A549 (cell line): ENCODE data around the gene MCTP2. TPM values are rescaled to one million over a fixed set of nuclear protein-coding genes. Genes with fewer than 3 reads are reported as not detected.

Experiments used
- ATAC-seq, 2 experiments: fragments of 200-7000 bp in 1 of 2; fragments of >200 bp in 1 of 2; cut with Nextera tagmentation in 1 of 2; cut with Tn5 transposase in 1 of 2; 3 replicates each; pipeline versions ENCODE4 v1.8.0 to v1.9.1; 2018 to 2020; ENCODE audit warnings: mild to moderate bottlenecking in 1 of 2, moderate library complexity in 1 of 2
- CTCF ChIA-PET: fragments of 300-600 bp; sonication (Branson Sonifier 250); formaldehyde crosslinking; extraction: SDS; loops from one replicate; lab custom pipeline; 2021; ENCODE audit warnings: antibody characterized with exemption, inconsistent platforms; lab: Yijun Ruan, JAX
- POLR2A ChIA-PET: fragments of 350-600 bp; formaldehyde crosslinking; extraction: SDS; loops from one replicate; lab custom pipeline; 2021; ENCODE audit warnings: antibody characterized with exemption, inconsistent platforms; lab: Yijun Ruan, JAX
- DNase-seq, 2 experiments: peaks; one replicate each; pipeline versions ENCODE4 v3.0.0 to v3.0.0-alpha.2; 2011 to 2016; ENCODE audit warnings: low read depth in 1 of 2, low spot score in 1 of 2
- FAIRE-seq: peaks from 2 replicates; lab custom pipeline; 2011; peaks lifted over from hg19 to GRCh38; lab: Jason Lieb, UNC
- H3K27ac ChIP-seq, 2 experiments: fragments of >200 bp; sonication (Bioruptor Twin); formaldehyde crosslinking; 3 replicates each; pipeline ENCODE4 v1.5.1; 2016 to 2017
- H3K4me1 ChIP-seq: fragments of >200 bp; sonication (Bioruptor Twin); formaldehyde crosslinking; 3 replicates; pipeline ENCODE4 v1.6.1; 2016
- H3K4me2 ChIP-seq: fragments of >200 bp; sonication (Bioruptor Twin); formaldehyde crosslinking; 3 replicates; pipeline ENCODE4 v1.6.1; 2016
- H3K4me3 ChIP-seq: fragments of >200 bp; sonication (Bioruptor Twin); formaldehyde crosslinking; 3 replicates; pipeline ENCODE4 v1.5.1; 2016
- H3K9me3 ChIP-seq: fragments of >200 bp; sonication (Bioruptor Twin); formaldehyde crosslinking; 3 replicates; pipeline ENCODE4 v1.6.1; 2016
- CHD2 ChIP-seq: fragments of 150-350 bp; IDR thresholded peaks from 2 replicates; pipeline ENCODE4 v1.6.1; 2014; ENCODE audit warnings: low read length; ENCODE audit not compliant: partially characterized antibody
- EHMT2 ChIP-seq: fragments of 200-600 bp; sonication (generic); IDR thresholded peaks from 2 replicates; pipeline ENCODE4 v1.6.1; 2016; ENCODE audit warnings: antibody characterized with exemption, low read depth, mild to moderate bottlenecking, moderate library complexity
- ESRRA ChIP-seq: fragments of 150-350 bp; IDR thresholded peaks from 2 replicates; pipeline ENCODE4 v1.6.1; 2014; ENCODE audit warnings: mild to moderate bottlenecking, low read length, borderline replicate concordance
- FOSB ChIP-seq: fragments of 250-450 bp; sonication (Bioruptor Pico); IDR thresholded peaks from 2 replicates; pipeline ENCODE4 v1.5.0; 2020; ENCODE audit warnings: mild to moderate bottlenecking, moderate library complexity
- FOXS1 ChIP-seq: fragments of 250-450 bp; sonication (Bioruptor Pico); IDR thresholded peaks from 2 replicates; pipeline ENCODE4 v1.5.0; 2020; ENCODE audit warnings: mild to moderate bottlenecking, moderate library complexity
- HDAC2 ChIP-seq: fragments of 200-600 bp; sonication (generic); IDR thresholded peaks from 2 replicates; pipeline ENCODE4 v1.6.1; 2016
- HEYL ChIP-seq: fragments of 250-450 bp; sonication (Bioruptor Pico); IDR thresholded peaks from 2 replicates; pipeline ENCODE4 v1.8.0; 2021; ENCODE audit warnings: mild to moderate bottlenecking, moderate library complexity
- HOXB13 ChIP-seq: fragments of 250-450 bp; sonication (Bioruptor Pico); IDR thresholded peaks from 2 replicates; pipeline ENCODE4 v1.5.0; 2020; ENCODE audit warnings: low read depth, mild to moderate bottlenecking, moderate library complexity
- JUN ChIP-seq, 2 experiments: fragments of >200 bp; sonication (Bioruptor Twin); formaldehyde crosslinking; IDR thresholded peaks; 2 replicates in 1 of 2; 3 replicates in 1 of 2; pipeline ENCODE4 v1.6.1; 2016 to 2017
- JUNB ChIP-seq: fragments of >200 bp; sonication (Bioruptor Twin); formaldehyde crosslinking; IDR thresholded peaks from 2 replicates; pipeline ENCODE4 v1.6.1; 2016
- KDM1A ChIP-seq: fragments of 200-600 bp; sonication (generic); IDR thresholded peaks from 2 replicates; pipeline ENCODE4 v1.6.1; 2016; ENCODE audit warnings: low read depth, mild to moderate bottlenecking
- NFE2L2 ChIP-seq: fragments of 150-350 bp; conservative IDR thresholded peaks from 2 replicates; pipeline ENCODE4 v1.6.1; 2014; ENCODE audit warnings: low read length
- NR3C1 ChIP-seq: fragments of >200 bp; sonication (Bioruptor Twin); formaldehyde crosslinking; IDR thresholded peaks from 3 replicates; pipeline ENCODE4 v1.6.1; 2017
- RARB ChIP-seq: fragments of 250-450 bp; sonication (Bioruptor Pico); IDR thresholded peaks from 2 replicates; pipeline ENCODE4 v1.8.0; 2021; ENCODE audit warnings: mild to moderate bottlenecking, moderate library complexity
- RFX5 ChIP-seq: fragments of 450-650 bp; IDR thresholded peaks from 2 replicates; pipeline ENCODE4 v1.7.1; 2014; ENCODE audit warnings: antibody characterized with exemption, mild to moderate bottlenecking, moderate library complexity
- RNF2 ChIP-seq: fragments of 200-600 bp; sonication (generic); IDR thresholded peaks from 2 replicates; pipeline ENCODE4 v1.6.1; 2016; ENCODE audit warnings: low read depth, mild to moderate bottlenecking, antibody characterized with exemption, moderate library complexity, borderline replicate concordance
- ZNF302 ChIP-seq: fragments of 250-450 bp; sonication (Bioruptor Pico); IDR thresholded peaks from 2 replicates; pipeline ENCODE4 v1.9.0; 2021; ENCODE audit warnings: inconsistent platforms, mild to moderate bottlenecking, moderate library complexity
- ZSCAN20 ChIP-seq: fragments of 250-450 bp; sonication (Bioruptor Pico); IDR thresholded peaks from 2 replicates; pipeline ENCODE4 v1.8.0; 2022; ENCODE audit warnings: mild to moderate bottlenecking, moderate library complexity
- WGBS: methylation state at CpG from one replicate; pipeline ENCODE4 v1.1.6; 2017; ENCODE audit errors: missing lambda C conversion rate; 5-methylcytosine and 5-hydroxymethylcytosine counted together
- polyA plus RNA-seq, 4 experiments: library from polyadenylated mRNA; depleted of rRNA in 3 of 4; stranded (reverse); fragments of >200 nt; fragmentation: RNase III in 1 of 4; extraction: RNeasy Plus Mini Kit Qiagen cat#74134 plus additional on column Dnase treatment in 1 of 4; gene quantifications; 2 replicates in 3 of 4; 3 replicates in 1 of 4; pipeline ENCODE4 v1.2.3, GENCODE V29; 2011 to 2017
- TF ChIP-seq, protein P1 (sequence below): fragments of 250-450 bp; sonication (Bioruptor Pico); IDR thresholded peaks from 2 replicates; pipeline ENCODE4 v1.5.0; 2021; ENCODE audit warnings: mild to moderate bottlenecking, moderate library complexity, borderline replicate concordance
- TF ChIP-seq, protein P2 (sequence below): IDR thresholded peaks from 2 replicates; pipeline ENCODE4 v1.6.1; 2012
- TF ChIP-seq, protein P3 (sequence below): fragments of 200-600 bp; sonication (generic); IDR thresholded peaks from 2 replicates; pipeline ENCODE4 v1.6.1; 2016; ENCODE audit warnings: antibody characterized with exemption, mild to moderate bottlenecking, moderate library complexity
- TF ChIP-seq, protein P4 (sequence below): IDR thresholded peaks from 2 replicates; pipeline ENCODE4 v1.6.1; 2012
- TF ChIP-seq, protein P5 (sequence below): IDR thresholded peaks from 2 replicates; pipeline ENCODE4 v1.6.1; 2012; ENCODE audit warnings: low read depth, borderline replicate concordance

MCTP2 gene
- polyA plus RNA-seq, 2 of the 4 experiments (the other 2 are of a cell fraction), result not detected

DNA sequence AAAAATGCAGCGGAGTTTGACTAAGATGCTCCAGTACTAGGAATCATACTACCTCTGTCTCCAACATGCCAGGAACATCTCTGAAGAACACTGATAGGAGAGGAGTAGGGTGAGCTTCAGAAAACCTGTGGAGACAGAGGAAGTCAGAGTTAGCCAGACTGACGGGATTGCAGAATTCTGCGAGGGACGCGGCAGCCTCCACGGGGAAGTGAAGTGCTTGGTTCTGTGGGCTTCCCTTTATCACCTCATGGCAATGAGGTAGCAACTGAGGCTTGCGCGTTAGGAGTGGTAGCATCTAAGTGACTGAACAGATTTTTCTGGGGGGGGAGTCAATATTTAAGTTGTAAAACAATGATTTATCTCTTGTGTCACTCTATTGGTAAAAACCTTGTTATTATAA is 226.3 kb downstream of the MCTP2 start:
- DNase-seq (no peak), ATAC-seq (no peak), FAIRE-seq (no peak)
- no peaks in the 10 kb centered on the region for H3K4me1 ChIP-seq
- H3K4me3 ChIP-seq, result no peak overlapping the region
- no peak overlapping the region for H3K27ac ChIP-seq
- POLR2A ChIA-PET, result no interaction called here
- TF ChIP-seq FOXS1 (CRISPR knock-in tag) (no peak), RFX5 (no peak), ZNF302 (no peak), EHMT2 (no peak), NFE2L2 (no peak), RARB (CRISPR knock-in tag) (no peak), NR3C1 (no peak), FOSB (CRISPR knock-in tag) (no peak), ZSCAN20 (CRISPR knock-in tag) (no peak)
- TF ChIP-seq, protein P1, sequence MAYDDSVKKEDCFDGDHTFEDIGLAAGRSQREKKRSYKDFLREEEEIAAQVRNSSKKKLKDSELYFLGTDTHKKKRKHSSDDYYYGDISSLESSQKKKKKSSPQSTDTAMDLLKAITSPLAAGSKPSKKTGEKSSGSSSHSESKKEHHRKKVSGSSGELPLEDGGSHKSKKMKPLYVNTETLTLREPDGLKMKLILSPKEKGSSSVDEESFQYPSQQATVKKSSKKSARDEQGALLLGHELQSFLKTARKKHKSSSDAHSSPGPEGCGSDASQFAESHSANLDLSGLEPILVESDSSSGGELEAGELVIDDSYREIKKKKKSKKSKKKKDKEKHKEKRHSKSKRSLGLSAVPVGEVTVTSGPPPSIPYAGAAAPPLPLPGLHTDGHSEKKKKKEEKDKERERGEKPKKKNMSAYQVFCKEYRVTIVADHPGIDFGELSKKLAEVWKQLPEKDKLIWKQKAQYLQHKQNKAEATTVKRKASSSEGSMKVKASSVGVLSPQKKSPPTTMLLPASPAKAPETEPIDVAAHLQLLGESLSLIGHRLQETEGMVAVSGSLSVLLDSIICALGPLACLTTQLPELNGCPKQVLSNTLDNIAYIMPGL (CRISPR knock-in tag), result no peak
- TF ChIP-seq, protein P2, sequence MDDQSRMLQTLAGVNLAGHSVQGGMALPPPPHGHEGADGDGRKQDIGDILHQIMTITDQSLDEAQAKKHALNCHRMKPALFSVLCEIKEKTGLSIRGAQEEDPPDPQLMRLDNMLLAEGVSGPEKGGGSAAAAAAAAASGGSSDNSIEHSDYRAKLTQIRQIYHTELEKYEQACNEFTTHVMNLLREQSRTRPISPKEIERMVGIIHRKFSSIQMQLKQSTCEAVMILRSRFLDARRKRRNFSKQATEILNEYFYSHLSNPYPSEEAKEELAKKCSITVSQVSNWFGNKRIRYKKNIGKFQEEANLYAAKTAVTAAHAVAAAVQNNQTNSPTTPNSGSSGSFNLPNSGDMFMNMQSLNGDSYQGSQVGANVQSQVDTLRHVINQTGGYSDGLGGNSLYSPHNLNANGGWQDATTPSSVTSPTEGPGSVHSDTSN, result no peak
- WGBS, result 58% methylated on average over 8 of the region's 8 CpGs
- 0 out of 3 replicates have a peak, but pooled peaks cover 2% of the 10 kb centered on the region for H3K9me3 ChIP-seq
- CTCF ChIA-PET, result no interaction called here
- H3K4me2 ChIP-seq, result no peak overlapping the region

DNA sequence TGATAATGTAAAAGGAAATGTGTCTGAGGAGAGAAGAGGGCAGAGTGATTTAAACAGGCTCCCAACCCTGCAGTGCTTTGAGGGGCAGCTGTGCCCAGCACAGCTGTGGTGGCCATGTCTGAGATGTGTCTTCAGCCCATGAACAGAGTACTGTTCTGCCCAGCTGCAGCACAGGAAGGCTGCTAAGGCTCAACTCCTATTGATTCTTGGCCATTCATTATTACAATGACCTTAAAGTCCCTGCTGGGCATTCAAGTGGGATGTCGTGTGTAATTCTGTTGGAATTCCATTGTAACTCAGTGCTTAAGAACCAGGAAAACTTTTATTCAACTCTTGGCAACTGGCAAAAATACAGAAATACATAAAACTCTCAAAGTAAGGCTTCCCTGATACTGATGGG is 229.3 kb downstream of the MCTP2 start:
- no peak overlapping the region for H3K4me2 ChIP-seq
- ATAC-seq (no peak), FAIRE-seq (no peak), DNase-seq (no peak)
- H3K4me3 ChIP-seq, result no peak overlapping the region
- no peaks in the 10 kb centered on the region for H3K4me1 ChIP-seq
- H3K27ac ChIP-seq, result no peak overlapping the region
- TF ChIP-seq CHD2 (no peak), HDAC2 (no peak), HEYL (CRISPR knock-in tag) (no peak), ESRRA (no peak)
- TF ChIP-seq, protein P1 (CRISPR knock-in tag), result no peak
- WGBS, result 4% methylated on average over 1 of the region's 1 CpG
- 0 out of 3 replicates have a peak, but pooled peaks cover 2% of the 10 kb centered on the region for H3K9me3 ChIP-seq
- CTCF ChIA-PET, result no interaction called here
- POLR2A ChIA-PET, result no interaction called here

DNA sequence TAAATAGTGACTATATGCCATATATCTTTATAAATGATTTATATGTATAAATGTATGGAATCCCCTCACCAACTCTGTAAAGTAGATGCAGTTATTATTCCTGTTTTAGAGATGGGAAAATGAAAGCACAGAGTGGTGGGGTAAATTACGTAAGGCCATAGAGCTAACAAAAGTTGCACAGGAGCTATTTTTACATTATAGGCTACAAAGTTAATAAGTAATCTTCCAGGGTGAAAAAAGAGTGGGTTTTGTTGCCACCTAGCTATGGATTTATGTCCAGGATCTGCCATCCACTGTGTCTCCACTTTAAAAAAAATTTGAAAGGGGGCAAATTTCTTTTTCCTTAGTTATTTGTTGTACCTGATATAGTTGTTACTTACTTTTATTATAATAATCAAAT is 235.7 kb downstream of the MCTP2 start:
- 0 out of 3 replicates have a peak, but pooled peaks cover 2% of the 10 kb centered on the region for H3K9me3 ChIP-seq
- ChIA-PET CTCF (no interaction called here), POLR2A (no interaction called here)
- 43% methylated on average over 1 of the region's 1 CpG for WGBS
- H3K4me1 ChIP-seq, result no peaks in the 10 kb centered on the region
- FAIRE-seq, result no peak
- DNase-seq, result no peak
- no peak for ATAC-seq
- no peak overlapping the region for H3K4me2 ChIP-seq
- no peak overlapping the region for H3K4me3 ChIP-seq
- H3K27ac ChIP-seq, result no peak overlapping the region
- TF ChIP-seq HEYL (CRISPR knock-in tag) (no peak), JUNB (no peak), HOXB13 (CRISPR knock-in tag) (no peak), KDM1A (no peak), ZSCAN20 (CRISPR knock-in tag) (no peak), RNF2 (no peak), JUN (IDR thresholded peaks at IDR 0.05) (no peak)
- TF ChIP-seq, protein P3, sequence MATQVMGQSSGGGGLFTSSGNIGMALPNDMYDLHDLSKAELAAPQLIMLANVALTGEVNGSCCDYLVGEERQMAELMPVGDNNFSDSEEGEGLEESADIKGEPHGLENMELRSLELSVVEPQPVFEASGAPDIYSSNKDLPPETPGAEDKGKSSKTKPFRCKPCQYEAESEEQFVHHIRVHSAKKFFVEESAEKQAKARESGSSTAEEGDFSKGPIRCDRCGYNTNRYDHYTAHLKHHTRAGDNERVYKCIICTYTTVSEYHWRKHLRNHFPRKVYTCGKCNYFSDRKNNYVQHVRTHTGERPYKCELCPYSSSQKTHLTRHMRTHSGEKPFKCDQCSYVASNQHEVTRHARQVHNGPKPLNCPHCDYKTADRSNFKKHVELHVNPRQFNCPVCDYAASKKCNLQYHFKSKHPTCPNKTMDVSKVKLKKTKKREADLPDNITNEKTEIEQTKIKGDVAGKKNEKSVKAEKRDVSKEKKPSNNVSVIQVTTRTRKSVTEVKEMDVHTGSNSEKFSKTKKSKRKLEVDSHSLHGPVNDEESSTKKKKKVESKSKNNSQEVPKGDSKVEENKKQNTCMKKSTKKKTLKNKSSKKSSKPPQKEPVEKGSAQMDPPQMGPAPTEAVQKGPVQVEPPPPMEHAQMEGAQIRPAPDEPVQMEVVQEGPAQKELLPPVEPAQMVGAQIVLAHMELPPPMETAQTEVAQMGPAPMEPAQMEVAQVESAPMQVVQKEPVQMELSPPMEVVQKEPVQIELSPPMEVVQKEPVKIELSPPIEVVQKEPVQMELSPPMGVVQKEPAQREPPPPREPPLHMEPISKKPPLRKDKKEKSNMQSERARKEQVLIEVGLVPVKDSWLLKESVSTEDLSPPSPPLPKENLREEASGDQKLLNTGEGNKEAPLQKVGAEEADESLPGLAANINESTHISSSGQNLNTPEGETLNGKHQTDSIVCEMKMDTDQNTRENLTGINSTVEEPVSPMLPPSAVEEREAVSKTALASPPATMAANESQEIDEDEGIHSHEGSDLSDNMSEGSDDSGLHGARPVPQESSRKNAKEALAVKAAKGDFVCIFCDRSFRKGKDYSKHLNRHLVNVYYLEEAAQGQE, result no peak
- TF ChIP-seq, protein P4, sequence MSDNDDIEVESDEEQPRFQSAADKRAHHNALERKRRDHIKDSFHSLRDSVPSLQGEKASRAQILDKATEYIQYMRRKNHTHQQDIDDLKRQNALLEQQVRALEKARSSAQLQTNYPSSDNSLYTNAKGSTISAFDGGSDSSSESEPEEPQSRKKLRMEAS, result no peak
- TF ChIP-seq, protein P1 (CRISPR knock-in tag), result no peak
- TF ChIP-seq, protein P5, sequence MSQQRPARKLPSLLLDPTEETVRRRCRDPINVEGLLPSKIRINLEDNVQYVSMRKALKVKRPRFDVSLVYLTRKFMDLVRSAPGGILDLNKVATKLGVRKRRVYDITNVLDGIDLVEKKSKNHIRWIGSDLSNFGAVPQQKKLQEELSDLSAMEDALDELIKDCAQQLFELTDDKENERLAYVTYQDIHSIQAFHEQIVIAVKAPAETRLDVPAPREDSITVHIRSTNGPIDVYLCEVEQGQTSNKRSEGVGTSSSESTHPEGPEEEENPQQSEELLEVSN, result no peak
